Coronary artery (tissue), 2 donors: Measurements from ENCODE around the gene PTPRO.

ENCODE experiments used
- DNase-seq: peaks from one replicate; pipeline ENCODE4 v3.0.0-alpha.2; 2017; ENCODE audit warnings: low spot score
- H3K27ac ChIP-seq, 2 donors: fragments of 200-600 bp; sonication (generic); one replicate each; pipeline ENCODE4 v1.5.1; 2016 to 2019
- H3K4me3 ChIP-seq: fragments of 200-600 bp; sonication (generic); 2 replicates; pipeline ENCODE4 v1.5.1; 2016; ENCODE audit warnings: mild to moderate bottlenecking, moderate library complexity
- TF ChIP-seq, protein P1 (sequence below): fragments of 200-600 bp; sonication (generic); IDR thresholded peaks from one replicate; pipeline ENCODE4 v1.5.1; 2019; ENCODE audit warnings: antibody characterized with exemption

The PTPRO gene

DNA sequence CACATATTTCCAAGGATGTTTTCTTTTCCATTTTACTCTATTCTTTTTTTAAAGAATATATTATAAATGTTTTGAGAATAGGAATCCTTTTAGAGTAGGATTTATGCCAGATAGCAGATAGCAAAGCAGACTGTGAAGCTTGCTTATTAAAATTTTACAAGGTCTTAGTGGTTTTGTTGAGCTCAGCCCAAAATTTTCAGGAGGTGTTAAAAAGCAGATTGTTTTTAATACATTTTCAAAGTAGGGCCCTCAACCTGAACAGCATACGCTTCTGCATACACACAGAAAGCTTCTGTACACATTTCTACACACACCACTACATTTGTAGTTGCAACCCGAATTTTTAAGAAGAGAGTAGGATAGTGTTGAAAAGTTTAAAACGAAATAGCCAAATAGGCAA is 315.9 kb downstream of the PTPRO start:
- no peak for DNase-seq
- H3K27ac ChIP-seq = peak overlapping the region; percentile 36 to 74
- TF ChIP-seq, protein P1, sequence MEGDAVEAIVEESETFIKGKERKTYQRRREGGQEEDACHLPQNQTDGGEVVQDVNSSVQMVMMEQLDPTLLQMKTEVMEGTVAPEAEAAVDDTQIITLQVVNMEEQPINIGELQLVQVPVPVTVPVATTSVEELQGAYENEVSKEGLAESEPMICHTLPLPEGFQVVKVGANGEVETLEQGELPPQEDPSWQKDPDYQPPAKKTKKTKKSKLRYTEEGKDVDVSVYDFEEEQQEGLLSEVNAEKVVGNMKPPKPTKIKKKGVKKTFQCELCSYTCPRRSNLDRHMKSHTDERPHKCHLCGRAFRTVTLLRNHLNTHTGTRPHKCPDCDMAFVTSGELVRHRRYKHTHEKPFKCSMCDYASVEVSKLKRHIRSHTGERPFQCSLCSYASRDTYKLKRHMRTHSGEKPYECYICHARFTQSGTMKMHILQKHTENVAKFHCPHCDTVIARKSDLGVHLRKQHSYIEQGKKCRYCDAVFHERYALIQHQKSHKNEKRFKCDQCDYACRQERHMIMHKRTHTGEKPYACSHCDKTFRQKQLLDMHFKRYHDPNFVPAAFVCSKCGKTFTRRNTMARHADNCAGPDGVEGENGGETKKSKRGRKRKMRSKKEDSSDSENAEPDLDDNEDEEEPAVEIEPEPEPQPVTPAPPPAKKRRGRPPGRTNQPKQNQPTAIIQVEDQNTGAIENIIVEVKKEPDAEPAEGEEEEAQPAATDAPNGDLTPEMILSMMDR = no peak
- H3K4me3 ChIP-seq = no peak overlapping the region

DNA sequence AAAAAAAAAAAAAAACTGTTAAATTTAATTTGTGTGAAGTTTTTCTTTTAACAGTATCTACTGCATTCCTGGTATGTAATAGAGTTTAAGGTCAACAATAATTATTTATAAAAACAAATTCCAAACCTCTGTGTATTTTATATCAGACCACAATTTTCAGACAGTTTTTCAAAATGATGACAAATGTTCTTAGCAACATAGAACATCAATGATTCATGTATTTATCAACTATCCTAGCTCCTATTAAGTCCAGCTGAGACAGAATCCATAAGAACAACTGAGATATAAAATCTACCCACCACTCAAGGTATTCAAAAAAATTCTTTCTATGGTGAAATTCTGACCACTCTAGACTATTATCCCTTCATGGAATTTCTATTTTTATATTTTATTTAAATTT is 322.4 kb downstream of the PTPRO start:
- DNase-seq = no peak
- TF ChIP-seq, protein P1 = no peak
- H3K27ac ChIP-seq = no peak overlapping the region

DNA sequence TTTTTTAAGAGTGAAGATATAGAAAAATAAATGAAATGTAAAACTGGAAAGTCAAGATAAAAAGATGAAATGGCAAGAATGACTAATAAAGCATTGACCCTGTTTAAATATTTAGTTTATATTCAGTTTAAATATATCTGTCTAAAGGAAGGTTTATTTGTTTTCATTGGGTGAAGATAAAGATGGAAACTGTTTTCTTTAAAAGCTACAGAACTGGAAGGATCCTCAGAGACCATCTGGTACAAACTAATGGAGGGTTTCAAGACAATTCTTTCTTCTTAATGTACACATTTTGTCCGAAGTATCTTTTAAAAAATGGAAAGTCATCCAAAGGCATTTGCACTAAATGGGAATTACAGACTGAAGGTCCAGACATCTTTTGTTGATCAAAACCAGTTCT is 324.3 kb downstream of the PTPRO start:
- Histone ChIP-seq H3K4me3 (no peak overlapping the region), H3K27ac (no peak overlapping the region)
- TF ChIP-seq, protein P1 = no peak
- DNase-seq = no peak

More for the DNA sequence above, 322.4 kb downstream of the PTPRO start:
- H3K4me3 ChIP-seq = no peak overlapping the region
